ENCODE results near the gene HINFP.

GRCh38 chr11:119117004-119117706 lies 4.2 kb upstream of the HINFP start:
- TF ChIP-seq CTCF (IDR thresholded peaks at IDR 0.05; ENCODE audit: low read depth, low read length) (no peak), MYC (IDR thresholded peaks at IDR 0.05; ENCODE audit: low read depth, low read length) (no peak), POLR2A (IDR thresholded peaks at IDR 0.05; ENCODE audit: extremely low read depth, insufficient read length) (no peak), MAX (IDR thresholded peaks at IDR 0.05; ENCODE audit: low read depth, low read length) (no peak)
